ENCODE data around the gene DLX3.

DNA sequence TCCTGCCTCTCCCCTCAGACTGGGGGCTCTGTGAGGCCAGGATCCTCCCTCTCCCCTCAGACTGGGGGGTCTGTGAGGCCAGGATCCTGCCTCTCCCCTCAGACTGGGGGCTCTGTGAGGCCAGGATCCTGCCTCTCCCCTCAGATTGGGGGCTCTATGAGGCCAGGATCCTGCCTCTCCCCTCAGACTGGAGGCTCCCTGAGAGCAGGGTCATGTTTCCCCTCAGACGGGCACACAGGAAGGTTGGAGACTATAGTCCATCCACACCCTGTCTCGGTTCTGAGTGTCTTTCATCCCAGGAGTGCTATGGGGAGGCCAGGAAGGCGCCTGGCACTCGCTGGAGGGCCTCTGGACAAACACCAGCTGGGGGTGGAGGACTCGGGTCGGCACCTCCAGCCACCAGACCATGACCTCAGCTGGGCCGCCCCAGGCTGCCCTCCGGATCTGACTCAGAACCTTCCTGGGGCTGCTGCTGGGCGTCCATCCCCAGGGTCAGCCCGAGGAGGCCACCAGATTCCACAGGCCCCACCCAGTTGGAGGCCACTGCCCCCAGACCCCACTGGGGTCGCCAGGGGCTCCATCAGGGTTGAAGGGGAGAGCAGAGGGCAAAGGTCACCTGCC lies 48.0 kb downstream of the DLX3 start:
- TF ChIP-seq, protein P1, sequence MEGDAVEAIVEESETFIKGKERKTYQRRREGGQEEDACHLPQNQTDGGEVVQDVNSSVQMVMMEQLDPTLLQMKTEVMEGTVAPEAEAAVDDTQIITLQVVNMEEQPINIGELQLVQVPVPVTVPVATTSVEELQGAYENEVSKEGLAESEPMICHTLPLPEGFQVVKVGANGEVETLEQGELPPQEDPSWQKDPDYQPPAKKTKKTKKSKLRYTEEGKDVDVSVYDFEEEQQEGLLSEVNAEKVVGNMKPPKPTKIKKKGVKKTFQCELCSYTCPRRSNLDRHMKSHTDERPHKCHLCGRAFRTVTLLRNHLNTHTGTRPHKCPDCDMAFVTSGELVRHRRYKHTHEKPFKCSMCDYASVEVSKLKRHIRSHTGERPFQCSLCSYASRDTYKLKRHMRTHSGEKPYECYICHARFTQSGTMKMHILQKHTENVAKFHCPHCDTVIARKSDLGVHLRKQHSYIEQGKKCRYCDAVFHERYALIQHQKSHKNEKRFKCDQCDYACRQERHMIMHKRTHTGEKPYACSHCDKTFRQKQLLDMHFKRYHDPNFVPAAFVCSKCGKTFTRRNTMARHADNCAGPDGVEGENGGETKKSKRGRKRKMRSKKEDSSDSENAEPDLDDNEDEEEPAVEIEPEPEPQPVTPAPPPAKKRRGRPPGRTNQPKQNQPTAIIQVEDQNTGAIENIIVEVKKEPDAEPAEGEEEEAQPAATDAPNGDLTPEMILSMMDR (conservative IDR thresholded peaks at IDR 0.05; ENCODE audit: low read depth, low read length): no peak
- TF ChIP-seq EZH2phosphoT487 (IDR thresholded peaks at IDR 0.05; ENCODE audit: borderline replicate concordance, low read length) (no peak), EZH2 (IDR thresholded peaks at IDR 0.05; ENCODE audit: low read length, unreplicated experiment) (no peak)
